Tibial artery (tissue), 4 donors: ENCODE results near the gene CAP2.

Experiments used
- DNase-seq, 2 donors: peaks; one replicate each; pipeline ENCODE4 v3.0.0-alpha.2; 2019
- H3K27ac ChIP-seq, 2 donors: fragments of 200-600 bp; sonication (generic) in 1 of 2; 1 replicate in 1 of 2; 2 replicates in 1 of 2; pipeline ENCODE4 v1.5.1; 2018 to 2019; ENCODE audit warnings: mild to moderate bottlenecking in 1 of 2
- H3K27me3 ChIP-seq, 2 donors: fragments of 200-600 bp; sonication (generic) in 1 of 2; one replicate each; pipeline versions ENCODE4 v1.5.1 to v1.6.0; 2016 to 2019
- H3K36me3 ChIP-seq, 3 donors: fragments of 200-600 bp; sonication (generic) in 2 of 3; one replicate each; pipeline ENCODE4 v1.5.1; 2016 to 2019; ENCODE audit warnings: mild to moderate bottlenecking in 2 of 3
- H3K4me1 ChIP-seq, 4 donors: fragments of 200-600 bp; sonication (generic) in 2 of 4; 1 replicate in 3 of 4; 2 replicates in 1 of 4; pipeline ENCODE4 v1.5.1; 2016 to 2019
- H3K4me3 ChIP-seq, 2 donors: fragments of 200-600 bp; sonication (generic) in 1 of 2; 1 replicate in 1 of 2; 2 replicates in 1 of 2; pipeline ENCODE4 v1.5.1; 2018 to 2019; ENCODE audit warnings: mild to moderate bottlenecking in 2 of 2
- H3K9me3 ChIP-seq, 3 donors: fragments of 200-600 bp; sonication (generic) in 1 of 3; one replicate each; pipeline ENCODE4 v1.5.1; 2016 to 2019
- CTCF ChIP-seq, 2 experiments: fragments of 200-600 bp in 1 of 2; fragments of 450-650 bp in 1 of 2; IDR thresholded peaks; one replicate each; pipeline ENCODE4 v1.5.1; 2017 to 2019; ENCODE audit warnings: antibody characterized with exemption in 2 of 2, mild to moderate bottlenecking in 1 of 2, moderate library complexity in 1 of 2
- intact Hi-C: fragments of 100-400 bp; cut with DNase I; formaldehyde crosslinking; loops from one replicate; pipeline ENCODE4 v1.15.0; 2023; ENCODE audit warnings: low total_unique reads

CAP2 gene

GRCh38 chr6:17354700-17355403, 38.5 kb upstream of the CAP2 start:
- peaks cover 0 to 4% (median 0%) of the 10 kb centered on the region in 4 donors for H3K4me1 ChIP-seq
- no peak overlapping the region for H3K27ac ChIP-seq
- TF ChIP-seq CTCF (IDR thresholded peaks at IDR 0.05) = no peak
- H3K9me3 ChIP-seq = no peaks in the 10 kb centered on the region
- no peaks in the 10 kb centered on the region for H3K36me3 ChIP-seq
- no peaks in the 10 kb centered on the region for H3K27me3 ChIP-seq
- DNase-seq = no peak
- intact Hi-C loops = no loop called here
- no peak overlapping the region for H3K4me3 ChIP-seq

DNA sequence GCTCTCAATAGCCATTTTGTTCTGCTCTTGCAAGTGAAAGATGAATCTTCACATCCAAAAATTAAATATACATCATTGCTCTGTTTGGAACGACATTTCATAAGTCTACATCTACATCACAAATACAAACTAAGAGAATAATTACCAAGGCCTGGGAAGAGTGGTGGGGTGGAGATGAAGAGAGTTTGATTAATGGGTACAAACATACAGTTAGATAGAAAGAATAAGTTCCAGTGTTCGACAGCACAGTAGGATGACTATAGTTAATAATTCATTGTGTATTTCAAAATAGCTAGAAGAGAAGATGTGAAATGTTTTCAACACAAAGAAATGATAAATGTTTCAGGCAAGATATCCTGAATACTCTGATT, 38.0 kb upstream of the CAP2 start:
- no peaks in the 10 kb centered on the region for H3K9me3 ChIP-seq
- no peaks in the 10 kb centered on the region for H3K36me3 ChIP-seq
- H3K4me1 ChIP-seq = peaks cover 0 to 10% (median 0%) of the 10 kb centered on the region in 4 donors
- H3K27ac ChIP-seq = no peak overlapping the region
- TF ChIP-seq CTCF (IDR thresholded peaks at IDR 0.05) = no peak
- no peak overlapping the region for H3K4me3 ChIP-seq
- intact Hi-C loops = no loop called here
- no peak for DNase-seq
- no peaks in the 10 kb centered on the region for H3K27me3 ChIP-seq

GRCh38 chr6:17358515-17358914, 34.9 kb upstream of the CAP2 start:
- no peak for TF ChIP-seq CTCF (IDR thresholded peaks at IDR 0.05)

DNA sequence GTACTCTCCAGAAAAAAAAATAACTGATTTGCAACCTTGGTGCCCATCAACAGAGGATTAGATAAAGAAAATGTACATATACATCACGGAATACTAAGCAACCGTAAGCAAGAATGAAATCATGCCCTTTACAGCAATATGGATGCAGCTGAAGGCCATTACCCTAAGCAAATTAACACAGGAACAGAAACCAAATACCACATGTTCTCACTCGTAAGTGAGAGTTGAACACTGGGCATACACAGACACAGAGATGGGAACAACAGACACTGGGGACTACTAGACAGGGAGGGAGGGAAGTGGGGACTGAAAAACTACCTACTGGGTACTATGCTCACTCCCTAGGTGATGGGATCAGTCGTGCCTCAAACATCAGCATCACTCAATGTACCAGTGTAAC, 32.8 kb upstream of the CAP2 start:
- no peak for TF ChIP-seq CTCF (IDR thresholded peaks at IDR 0.05)
- intact Hi-C loops = no loop called here
- DNase-seq = no peak
- Histone ChIP-seq H3K27me3 (no peaks in the 10 kb centered on the region), H3K4me1 (peaks cover 0 to 25% (median 2%) of the 10 kb centered on the region in 4 donors), H3K9me3 (no peaks in the 10 kb centered on the region), H3K27ac (peak overlapping the region; percentile 13 to 56), H3K4me3 (no peak overlapping the region), H3K36me3 (no peaks in the 10 kb centered on the region)

More at GRCh38 chr6:17358515-17358914, 34.9 kb upstream of the CAP2 start:
- H3K4me3 ChIP-seq = no peak overlapping the region
- H3K27me3 ChIP-seq = no peaks in the 10 kb centered on the region
- H3K36me3 ChIP-seq = no peaks in the 10 kb centered on the region
- intact Hi-C loops = no loop called here
- no peak overlapping the region for H3K27ac ChIP-seq
- no peak for DNase-seq
- no peaks in the 10 kb centered on the region for H3K9me3 ChIP-seq
- peaks cover 0 to 25% (median 2%) of the 10 kb centered on the region in 4 donors for H3K4me1 ChIP-seq

- no peaks in the 10 kb centered on the region for H3K9me3 ChIP-seq
- H3K27me3 ChIP-seq = no peaks in the 10 kb centered on the region
- DNase-seq = no peak
- intact Hi-C loops = no loop called here
- H3K36me3 ChIP-seq = no peaks in the 10 kb centered on the region
- H3K4me3 ChIP-seq = no peak overlapping the region
- peak overlapping the region; percentile 13 to 56 for H3K27ac ChIP-seq
- peaks cover 0 to 25% (median 2%) of the 10 kb centered on the region in 4 donors for H3K4me1 ChIP-seq
- TF ChIP-seq CTCF (IDR thresholded peaks at IDR 0.05) = no peak
These were observed 32.4 kb upstream of the CAP2 start for GRCh38 chr6:17361013-17361412.
